Common myeloid progenitor, CD34-positive (primary cell): Measurements from ENCODE around the gene RPTOR.
A peak's percentile ranks its signal among the peaks of the same experiment; 100 is the strongest.

Experiments used
- CTCF ChIA-PET: fragments of 350-600 bp; sonication (Branson Sonifier 250); formaldehyde crosslinking; loops from one replicate; lab custom pipeline; 2021; ENCODE audit warnings: antibody characterized with exemption; lab: Charles Lee
- POLR2A ChIA-PET: fragments of 350-600 bp; sonication (Branson Sonifier 250); formaldehyde crosslinking; loops from one replicate; lab custom pipeline; 2021; ENCODE audit warnings: antibody characterized with exemption; lab: Charles Lee
- DNase-seq, 3 donors: peaks; one replicate each; pipeline versions ENCODE4 v3.0.0 to v3.0.0-alpha.2; 2013
- H3K27ac ChIP-seq, 2 experiments: 1 replicate in 1 of 2; 2 replicates in 1 of 2; pipeline ENCODE4 v1.7.0; 2013; ENCODE audit warnings: inconsistent platforms in 2 of 2, low read length in 2 of 2, mild to moderate bottlenecking in 2 of 2, low read depth in 1 of 2, moderate library complexity in 1 of 2; ENCODE audit not compliant: severe bottlenecking in 2 of 2, insufficient read depth in 1 of 2, poor library complexity in 1 of 2
- H3K27me3 ChIP-seq, 5 experiments: replicated peaks in 2 of 5; 1 replicate in 3 of 5; 2 replicates in 2 of 5; pipeline versions ENCODE4 v1.6.1 to v1.7.0; 2013; ENCODE audit warnings: low read length in 4 of 5, mild to moderate bottlenecking in 2 of 5, moderate library complexity in 2 of 5, inconsistent platforms in 1 of 5; ENCODE audit not compliant: insufficient read depth in 5 of 5, control insufficient read depth in 4 of 5
- H3K36me3 ChIP-seq, 4 experiments: 1 replicate in 2 of 4; 2 replicates in 2 of 4; pipeline versions ENCODE4 v1.6.1 to v1.7.0; 2013; ENCODE audit warnings: low read length in 3 of 4, control low read depth in 1 of 4, mild to moderate bottlenecking in 1 of 4; ENCODE audit not compliant: control insufficient read depth in 4 of 4, insufficient read depth in 4 of 4
- H3K4me1 ChIP-seq, 4 experiments: 1 replicate in 3 of 4; 2 replicates in 1 of 4; pipeline versions ENCODE4 v1.6.1 to v1.7.1; 2013; ENCODE audit warnings: low read length in 3 of 4, mild to moderate bottlenecking in 3 of 4, control low read depth in 1 of 4, inconsistent platforms in 1 of 4, moderate library complexity in 1 of 4; ENCODE audit not compliant: control insufficient read depth in 4 of 4, insufficient read depth in 4 of 4; ENCODE audit errors: control extremely low read depth in 1 of 4
- H3K4me3 ChIP-seq, 7 experiments: 1 replicate in 4 of 7; 2 replicates in 3 of 7; pipeline versions ENCODE4 v1.5.1 to v1.7.0; 2013; ENCODE audit warnings: mild to moderate bottlenecking in 7 of 7, low read length in 6 of 7, moderate library complexity in 6 of 7, inconsistent platforms in 2 of 7, low read depth in 2 of 7, control low read depth in 1 of 7; ENCODE audit not compliant: insufficient read depth in 4 of 7, control insufficient read depth in 1 of 7; ENCODE audit errors: extremely low read depth in 1 of 7
- H3K9me3 ChIP-seq, 5 experiments: 1 replicate in 4 of 5; 2 replicates in 1 of 5; pipeline versions ENCODE4 v1.6.1 to v1.7.1; 2013; ENCODE audit warnings: low read length in 4 of 5, mild to moderate bottlenecking in 2 of 5, inconsistent platforms in 1 of 5, low read depth in 1 of 5, moderate library complexity in 1 of 5; ENCODE audit not compliant: control insufficient read depth in 4 of 5, insufficient read depth in 2 of 5; ENCODE audit errors: control extremely low read depth in 1 of 5
- WGBS: methylation state at CpG from one replicate; pipeline ENCODE4 v1.1.5; 2013; ENCODE audit not compliant: insufficient coverage; 5-methylcytosine and 5-hydroxymethylcytosine counted together

The RPTOR gene

DNA sequence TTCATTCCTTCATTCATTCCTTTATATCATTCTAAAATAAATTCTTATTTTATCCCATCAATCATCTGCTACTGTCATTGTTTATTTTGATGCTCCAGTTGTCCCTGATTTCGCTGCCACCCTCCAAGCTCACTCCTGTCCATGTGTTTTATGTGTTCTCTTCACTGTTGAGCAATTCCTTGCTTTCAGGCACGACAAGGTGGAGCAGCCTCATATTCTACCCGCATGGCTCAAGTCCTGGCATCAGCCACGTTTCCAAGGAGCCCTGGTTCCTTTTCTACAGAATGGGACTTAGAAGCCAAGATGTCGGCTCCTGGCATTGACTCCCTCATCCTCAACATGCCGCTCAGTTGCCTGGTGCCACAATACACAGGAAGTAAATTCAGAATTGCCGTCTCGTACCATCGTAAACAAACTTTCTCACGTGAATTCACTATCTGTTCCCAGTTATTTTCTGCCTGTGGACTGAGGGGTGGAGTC is 139.0 kb downstream of the RPTOR start:
- Histone ChIP-seq H3K27ac (no peak overlapping the region), H3K27me3 (no peaks in the 10 kb centered on the region), H3K4me3 (no peak overlapping the region), H3K4me1 (peaks cover 0 to 10% (median 5%) of the 10 kb centered on the region in 4 experiments), H3K9me3 (no peaks in the 10 kb centered on the region), H3K36me3 (peaks cover 0 to 16% (median 2%) of the 10 kb centered on the region in 4 experiments)
- DNase-seq: no peak
- POLR2A ChIA-PET: no interaction called here
- WGBS: 92% methylated on average over 10 of the region's 10 CpGs
- CTCF ChIA-PET: no interaction called here

GRCh38 chr17:80687839-80688238 is 143.2 kb downstream of the RPTOR start:
- Histone ChIP-seq H3K4me1 (peaks cover 0 to 4% (median 0%) of the 10 kb centered on the region in 4 experiments), H3K36me3 (peaks cover 0 to 23% (median 2%) of the 10 kb centered on the region in 4 experiments), H3K27me3 (no peaks in the 10 kb centered on the region), H3K9me3 (no peaks in the 10 kb centered on the region), H3K27ac (no peak overlapping the region), H3K4me3 (no peak overlapping the region)
- 94% methylated on average over 2 of the region's 9 CpGs for WGBS
- CTCF ChIA-PET: interaction anchor here (0.7 to 1.1 kb wide), 2 partner anchors 37 to 52 kb away, joined by 3 read pairs; no protein-coding TSS in a partner anchor
- POLR2A ChIA-PET: no interaction called here
- DNase-seq: no peak

- H3K9me3 ChIP-seq: no peaks in the 10 kb centered on the region
- 98% methylated on average over 5 of the region's 13 CpGs for WGBS
Observed at GRCh38 chr17:80689129-80689619, 144.5 kb downstream of the RPTOR start.

GRCh38 chr17:80691784-80692183 is 147.1 kb downstream of the RPTOR start:
- Histone ChIP-seq H3K4me1 (peaks cover 0 to 4% (median 0%) of the 10 kb centered on the region in 4 experiments), H3K27ac (no peak overlapping the region), H3K27me3 (no peaks in the 10 kb centered on the region), H3K9me3 (no peaks in the 10 kb centered on the region), H3K36me3 (peaks cover 0 to 15% (median 1%) of the 10 kb centered on the region in 4 experiments), H3K4me3 (no peak overlapping the region)
- POLR2A ChIA-PET: no interaction called here
- peak in 1 of 3 donors; percentile 38 for DNase-seq
- CTCF ChIA-PET: no interaction called here
- 97% methylated on average over 9 of the region's 10 CpGs for WGBS

More at GRCh38 chr17:80689129-80689619, 144.5 kb downstream of the RPTOR start:
- no peak overlapping the region for H3K4me3 ChIP-seq
- CTCF ChIA-PET: interaction anchor here (1.1 kb wide), 1 partner anchor 54 kb away, joined by 3 read pairs; no protein-coding TSS in a partner anchor
- H3K36me3 ChIP-seq: peaks cover 0 to 14% (median 1%) of the 10 kb centered on the region in 4 experiments
- peaks cover 0 to 4% (median 0%) of the 10 kb centered on the region in 4 experiments for H3K4me1 ChIP-seq
- peak in 2 of 3 donors; percentile 36 to 61 for DNase-seq
- POLR2A ChIA-PET: no interaction called here
- H3K27ac ChIP-seq: no peak overlapping the region
- no peaks in the 10 kb centered on the region for H3K27me3 ChIP-seq

- Histone ChIP-seq H3K4me1 (no peaks in the 10 kb centered on the region), H3K9me3 (no peaks in the 10 kb centered on the region), H3K4me3 (no peak overlapping the region), H3K36me3 (peaks cover 0 to 9% (median 0%) of the 10 kb centered on the region in 4 experiments), H3K27ac (no peak overlapping the region), H3K27me3 (no peaks in the 10 kb centered on the region)
- ChIA-PET POLR2A (no interaction called here), CTCF (interaction anchor here (1.4 kb wide), 1 partner anchor 10 kb away, joined by 6 read pairs; no protein-coding TSS in a partner anchor)
- DNase-seq: no peak
- WGBS: 99% methylated on average over 13 of the region's 13 CpGs
Observed at GRCh38 chr17:80692931-80693467, 148.4 kb downstream of the RPTOR start.

- no peak overlapping the region for H3K27ac ChIP-seq
- WGBS: 96% methylated on average over 12 of the region's 12 CpGs
- no peak for DNase-seq
- ChIA-PET CTCF (interaction anchor here (1.4 kb wide), 1 partner anchor 10 kb away, joined by 6 read pairs; no protein-coding TSS in a partner anchor), POLR2A (no interaction called here)
- H3K27me3 ChIP-seq: no peaks in the 10 kb centered on the region
- no peaks in the 10 kb centered on the region for H3K9me3 ChIP-seq
- peaks cover 0 to 9% (median 0%) of the 10 kb centered on the region in 4 experiments for H3K36me3 ChIP-seq
- no peaks in the 10 kb centered on the region for H3K4me1 ChIP-seq
- H3K4me3 ChIP-seq: no peak overlapping the region
Observed at GRCh38 chr17:80693511-80693910, 148.9 kb downstream of the RPTOR start.
